Karpas-422 (cell line): ENCODE measurements around the gene HTR1B. TPM values are rescaled to one million over a fixed set of nuclear protein-coding genes. Genes with fewer than 3 reads are reported as not detected.

Source experiments
- DNase-seq: peaks from one replicate; pipeline ENCODE4 v3.0.0-alpha.2; 2015
- H2AFZ ChIP-seq: fragments of 200-600 bp; sonication (generic); 2 replicates; pipeline ENCODE4 v1.6.1; 2014; ENCODE audit warnings: antibody characterized with exemption, low read length, mixed read lengths
- H3K27ac ChIP-seq: fragments of 200-600 bp; sonication (generic); 2 replicates; pipeline ENCODE4 v1.5.1; 2014; ENCODE audit warnings: mild to moderate bottlenecking, low read length, moderate library complexity
- H3K27me3 ChIP-seq: fragments of 200-600 bp; sonication (generic); 2 replicates; pipeline ENCODE4 v1.6.1; 2014; ENCODE audit warnings: low read length, mixed read lengths
- H3K36me3 ChIP-seq: fragments of 200-600 bp; sonication (generic); 2 replicates; pipeline ENCODE4 v1.6.1; 2014; ENCODE audit warnings: low read length, mixed read lengths; ENCODE audit not compliant: insufficient read depth
- H3K4me1 ChIP-seq: fragments of 200-600 bp; sonication (generic); 2 replicates; pipeline ENCODE4 v1.6.1; 2014; ENCODE audit warnings: mild to moderate bottlenecking, low read length, mixed read lengths
- H3K4me2 ChIP-seq: fragments of 200-600 bp; sonication (generic); 2 replicates; pipeline ENCODE4 v1.6.1; 2014; ENCODE audit warnings: low read length, low read depth, mild to moderate bottlenecking; ENCODE audit not compliant: poor library complexity, severe bottlenecking
- H3K4me3 ChIP-seq: fragments of 200-600 bp; sonication (generic); 2 replicates; pipeline ENCODE4 v1.5.1; 2014; ENCODE audit warnings: mild to moderate bottlenecking, antibody characterized with exemption, low read length, mixed read lengths
- H3K79me2 ChIP-seq: fragments of 200-600 bp; sonication (generic); 2 replicates; pipeline ENCODE4 v1.6.1; 2014; ENCODE audit warnings: mild to moderate bottlenecking, low read length, mixed read lengths
- H3K9ac ChIP-seq: fragments of 200-600 bp; sonication (generic); 2 replicates; pipeline ENCODE4 v1.6.0; 2014; ENCODE audit warnings: low read length
- H3K9me2 ChIP-seq: fragments of 200-600 bp; sonication (generic), shearing (Covaris generic); replicated peaks from 2 replicates; pipeline ENCODE4 v1.6.0; 2014; ENCODE audit warnings: mild to moderate bottlenecking, low read length, moderate library complexity; ENCODE audit not compliant: insufficient read depth
- H3K9me3 ChIP-seq: fragments of 300-700, 200-600 bp; sonication (generic); 2 replicates; pipeline ENCODE4 v1.6.1; 2014; ENCODE audit warnings: low read length, mixed read lengths
- H4K20me1 ChIP-seq: fragments of 200-600 bp; sonication (generic); 2 replicates; pipeline ENCODE4 v1.6.1; 2014; ENCODE audit warnings: mild to moderate bottlenecking, antibody characterized with exemption, low read length, low read depth; ENCODE audit not compliant: insufficient read depth
- total RNA-seq: library from RNA; depleted of rRNA; stranded (reverse); fragments of >200 nt; shearing (Covaris generic); gene quantifications from 2 replicates; pipeline ENCODE4 v1.2.3, GENCODE V29; 2014; ENCODE audit warnings: low replicate concordance

Gene HTR1B
- total RNA-seq, 1 experiment from 2014 or later, result not detected

DNA sequence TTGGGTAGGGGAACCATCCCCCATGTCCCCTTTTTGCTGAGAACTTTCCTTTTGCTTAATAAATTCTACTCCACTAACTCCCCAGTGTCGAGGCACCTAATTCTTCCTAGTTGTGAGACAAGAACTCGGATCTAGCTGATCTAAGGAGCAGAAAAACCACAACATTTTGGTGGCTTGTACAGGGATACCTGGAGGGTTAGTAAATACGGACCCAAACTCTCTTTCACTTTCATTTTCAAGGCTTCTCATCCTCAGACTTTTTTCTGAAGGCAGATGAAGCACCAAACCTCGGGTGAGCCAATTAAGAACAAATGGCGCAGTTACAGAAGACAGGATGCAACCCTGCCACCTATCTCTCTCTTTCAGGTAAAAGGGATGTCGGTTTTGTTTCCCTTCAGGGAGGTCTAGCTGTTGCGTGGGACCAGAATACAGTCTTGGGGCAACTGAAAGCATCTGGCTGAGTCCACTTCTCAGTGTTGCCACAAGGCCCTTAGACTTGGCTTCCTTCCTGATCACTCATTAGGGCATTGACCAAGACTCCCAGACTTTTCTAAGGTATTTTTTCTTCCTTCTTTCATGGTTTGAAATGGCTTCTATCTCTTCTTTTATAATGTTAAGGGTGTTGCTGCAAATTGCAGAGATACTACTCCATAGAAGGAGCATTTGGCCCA lies 11.1 kb upstream of the HTR1B start:
- no peak for DNase-seq
- H3K27ac ChIP-seq, result no peak overlapping the region
- no peaks in the 10 kb centered on the region for H4K20me1 ChIP-seq
- H3K36me3 ChIP-seq, result no peaks in the 10 kb centered on the region
- no peak overlapping the region for H3K9ac ChIP-seq
- no peak overlapping the region for H2AFZ ChIP-seq
- no peak overlapping the region for H3K4me3 ChIP-seq
- H3K9me2 ChIP-seq, result no peaks in the 10 kb centered on the region
- H3K79me2 ChIP-seq, result no peaks in the 10 kb centered on the region
- H3K4me2 ChIP-seq, result no peak overlapping the region
- no peaks in the 10 kb centered on the region for H3K9me3 ChIP-seq
- no peaks in the 10 kb centered on the region for H3K27me3 ChIP-seq
- H3K4me1 ChIP-seq, result no peaks in the 10 kb centered on the region

DNA sequence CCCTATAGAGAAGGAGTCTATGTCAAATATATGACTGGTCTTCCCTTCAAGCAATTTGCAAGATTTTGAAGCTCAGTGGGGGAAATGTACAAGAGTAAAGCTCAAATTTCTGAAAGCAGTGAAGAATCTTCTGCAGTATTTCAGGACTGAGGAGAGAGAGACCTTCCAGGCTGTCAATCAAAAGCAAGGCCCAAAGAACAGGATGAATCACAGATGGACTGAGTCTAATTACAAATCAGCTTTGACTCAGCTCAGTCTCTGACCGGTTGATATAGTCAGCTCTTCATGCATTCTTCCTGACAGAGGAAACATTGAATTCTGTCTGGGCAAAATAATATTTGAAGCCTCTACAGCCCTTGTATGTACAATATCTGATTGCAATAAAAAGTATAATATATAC lies 7.7 kb upstream of the HTR1B start:
- Histone ChIP-seq H3K4me3 (no peak overlapping the region), H3K9ac (no peak overlapping the region), H4K20me1 (no peaks in the 10 kb centered on the region), H3K9me2 (no peaks in the 10 kb centered on the region), H3K4me2 (no peak overlapping the region), H3K79me2 (no peaks in the 10 kb centered on the region), H3K4me1 (no peaks in the 10 kb centered on the region), H3K36me3 (no peaks in the 10 kb centered on the region), H3K27ac (no peak overlapping the region), H3K9me3 (no peaks in the 10 kb centered on the region), H3K27me3 (no peaks in the 10 kb centered on the region), H2AFZ (no peak overlapping the region)
- no peak for DNase-seq

DNA sequence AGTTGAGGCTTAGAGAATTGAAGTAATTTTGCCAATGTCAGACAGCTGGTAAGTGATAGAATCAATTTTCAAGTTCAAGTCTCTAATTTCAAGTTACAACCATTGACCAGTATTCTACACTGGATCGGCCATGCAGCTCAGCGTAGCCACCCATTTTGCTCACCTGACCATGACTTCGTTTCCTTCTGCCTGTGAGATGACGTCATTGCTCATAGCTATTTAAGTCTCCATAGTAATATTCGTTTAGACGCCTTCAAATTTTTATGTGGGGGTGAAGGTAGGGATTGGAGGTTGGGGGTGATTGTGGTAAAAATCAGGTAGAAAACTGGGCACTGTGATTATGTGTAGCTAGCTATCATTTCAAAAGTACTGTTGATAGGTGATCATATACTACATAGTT lies 5.6 kb upstream of the HTR1B start:
- no peaks in the 10 kb centered on the region for H3K9me2 ChIP-seq
- no peak for DNase-seq

DNA sequence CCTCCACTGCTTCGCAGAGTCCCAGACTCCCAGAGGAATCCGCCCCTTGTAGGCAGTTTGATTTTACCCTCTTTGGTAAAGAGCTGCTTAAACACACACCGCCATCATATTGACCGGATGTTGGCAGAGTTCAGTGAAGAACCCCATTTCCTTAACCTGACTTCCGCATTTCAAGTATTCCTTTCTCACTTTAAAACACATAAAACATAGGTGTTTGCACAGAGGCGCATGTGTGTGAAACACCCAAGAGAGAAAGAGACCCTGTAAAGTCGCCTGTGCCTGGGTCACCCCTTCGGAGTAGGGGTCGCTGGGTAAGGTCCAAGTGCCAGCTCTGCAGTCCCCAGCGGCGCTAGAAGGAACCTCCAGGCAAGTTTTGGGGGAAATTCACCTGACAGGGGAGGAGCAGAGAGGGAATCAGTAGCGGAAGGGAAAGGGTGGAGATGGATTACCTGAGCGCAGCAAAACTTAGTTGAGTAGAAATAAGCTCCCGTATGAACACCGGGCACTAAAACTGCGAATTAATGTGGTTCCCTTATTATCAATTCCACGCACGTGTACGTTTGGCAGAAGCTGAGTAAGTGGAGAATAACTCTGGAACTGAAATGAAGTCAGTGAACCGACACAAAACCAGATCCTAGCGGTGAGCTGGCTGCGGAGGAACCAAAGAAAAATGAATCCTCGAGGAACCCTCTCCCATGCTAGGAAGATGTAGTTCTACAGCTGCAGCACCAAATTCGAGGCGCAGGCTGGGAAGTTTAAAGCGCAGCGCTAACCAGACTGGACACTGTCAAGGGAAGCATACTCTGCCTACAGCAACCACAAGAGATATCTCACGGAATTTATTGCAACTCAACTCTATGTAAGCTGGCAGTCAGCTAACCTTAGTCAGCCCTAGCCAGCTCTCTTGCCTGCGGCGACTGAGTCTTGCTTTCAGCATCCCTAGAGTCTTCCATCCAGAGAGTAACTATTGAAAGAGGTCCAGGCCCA lies 3.5 kb upstream of the HTR1B start:
- Histone ChIP-seq H3K79me2 (no peaks in the 10 kb centered on the region), H3K9me3 (peaks cover 3% of the 10 kb centered on the region; the same call in 1 of the 2 replicates), H4K20me1 (no peaks in the 10 kb centered on the region), H3K4me3 (peak overlapping the region; percentile 64), H3K27me3 (no peaks in the 10 kb centered on the region), H3K9ac (peak overlapping the region; percentile 65), H3K4me1 (no peaks in the 10 kb centered on the region), H3K27ac (no peak overlapping the region), H3K4me2 (peak overlapping the region; percentile 69), H2AFZ (peak overlapping the region; percentile 93), H3K9me2 (no peaks in the 10 kb centered on the region), H3K36me3 (no peaks in the 10 kb centered on the region)
- peak; percentile 68 for DNase-seq

More for the DNA sequence above, 5.6 kb upstream of the HTR1B start:
- Histone ChIP-seq H3K9me3 (no peaks in the 10 kb centered on the region), H3K36me3 (no peaks in the 10 kb centered on the region), H3K79me2 (no peaks in the 10 kb centered on the region), H3K27ac (no peak overlapping the region), H3K4me1 (no peaks in the 10 kb centered on the region), H3K4me2 (no peak overlapping the region), H3K4me3 (no peak overlapping the region), H3K27me3 (no peaks in the 10 kb centered on the region), H2AFZ (no peak overlapping the region), H3K9ac (no peak overlapping the region), H4K20me1 (no peaks in the 10 kb centered on the region)

DNA sequence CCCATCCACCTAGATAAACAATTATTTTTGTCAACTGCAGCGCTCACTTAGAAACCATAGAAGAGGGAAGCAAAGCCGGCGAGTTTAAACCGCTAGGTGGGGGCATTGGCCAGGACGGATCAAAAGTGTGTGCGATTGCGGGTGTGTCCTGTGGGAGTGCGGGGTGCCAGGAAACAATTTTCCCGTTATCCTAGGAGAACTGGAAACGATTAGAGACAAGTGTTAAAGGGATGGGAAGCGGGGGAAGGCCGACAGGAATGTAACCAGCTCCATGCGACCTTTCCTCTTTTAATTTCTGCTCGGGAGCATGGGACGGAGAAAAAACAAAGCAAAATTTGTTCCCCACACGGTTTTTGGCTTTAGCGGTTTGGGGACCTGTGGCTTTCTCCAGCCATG lies 2.8 kb upstream of the HTR1B start:
- Histone ChIP-seq H3K9me2 (no peaks in the 10 kb centered on the region), H3K4me1 (no peaks in the 10 kb centered on the region), H3K9ac (peak overlapping the region; percentile 65), H3K4me2 (peak overlapping the region; percentile 69), H3K36me3 (no peaks in the 10 kb centered on the region), H3K9me3 (peaks cover 3% of the 10 kb centered on the region; the same call in 1 of the 2 replicates), H3K4me3 (peak overlapping the region; percentile 64), H2AFZ (peak overlapping the region; percentile 93), H3K27ac (no peak overlapping the region), H3K79me2 (no peaks in the 10 kb centered on the region), H4K20me1 (no peaks in the 10 kb centered on the region), H3K27me3 (no peaks in the 10 kb centered on the region)
- DNase-seq, result peak; percentile 79

DNA sequence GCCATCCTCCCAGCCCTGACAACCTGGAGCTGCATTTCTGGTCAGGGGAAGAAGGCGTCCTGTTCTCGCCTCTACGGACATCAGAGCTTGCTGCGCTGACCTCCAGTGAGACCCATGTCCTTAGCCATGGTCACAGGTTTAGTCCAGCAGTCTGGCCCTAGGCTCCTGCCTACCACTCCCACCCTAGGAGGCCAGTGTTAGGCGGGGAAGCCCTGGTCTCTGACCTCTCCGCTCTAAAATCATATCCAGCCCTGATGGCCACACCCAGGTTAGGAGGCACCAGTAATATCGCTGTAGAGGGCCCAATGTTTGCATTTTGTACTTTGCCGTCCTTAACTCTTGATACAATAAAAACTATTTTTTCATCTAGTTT lies 1.2 kb upstream of the HTR1B start:
- no peak for DNase-seq
- Histone ChIP-seq H3K79me2 (no peaks in the 10 kb centered on the region), H3K9me3 (peaks cover 3% of the 10 kb centered on the region; the same call in 1 of the 2 replicates), H3K4me2 (no peak overlapping the region), H3K9ac (no peak overlapping the region), H3K4me3 (no peak overlapping the region), H3K9me2 (no peaks in the 10 kb centered on the region), H3K4me1 (no peaks in the 10 kb centered on the region), H2AFZ (no peak overlapping the region), H3K27me3 (no peaks in the 10 kb centered on the region), H3K27ac (no peak overlapping the region), H3K36me3 (no peaks in the 10 kb centered on the region), H4K20me1 (no peaks in the 10 kb centered on the region)

- Histone ChIP-seq H3K9me2 (no peaks in the 10 kb centered on the region), H3K9me3 (peaks cover 3% of the 10 kb centered on the region; the same call in 1 of the 2 replicates), H3K27me3 (no peaks in the 10 kb centered on the region), H4K20me1 (no peaks in the 10 kb centered on the region), H3K79me2 (no peaks in the 10 kb centered on the region), H3K4me2 (no peak overlapping the region), H3K4me1 (no peaks in the 10 kb centered on the region), H3K27ac (no peak overlapping the region), H3K9ac (no peak overlapping the region), H3K4me3 (no peak overlapping the region), H2AFZ (no peak overlapping the region), H3K36me3 (no peaks in the 10 kb centered on the region)
- DNase-seq, result no peak
These were observed 687 bp upstream of the HTR1B start for GRCh38 chr6:77463861-77464494.
